BE2C (cell line): Measurements from ENCODE around the gene PCDH18.

ENCODE experiments used
- DNase-seq: peaks from one replicate; pipeline ENCODE4 v3.0.0-alpha.2; 2020
- H3K27me3 ChIP-seq: fragments of 250-450 bp; sonication (Bioruptor Pico); 2 replicates; pipeline ENCODE4 v1.5.1; 2020; ENCODE audit warnings: mild to moderate bottlenecking
- H3K36me3 ChIP-seq: fragments of 250-450 bp; sonication (Bioruptor Pico); 2 replicates; pipeline ENCODE4 v1.5.1; 2020; ENCODE audit warnings: mild to moderate bottlenecking
- H3K4me1 ChIP-seq: fragments of 250-450 bp; sonication (Bioruptor Pico); 2 replicates; pipeline ENCODE4 v1.5.1; 2020
- H3K4me3 ChIP-seq: 2 replicates; pipeline ENCODE4 v1.5.1; 2011; ENCODE audit warnings: low read depth, low read length
- H3K9me3 ChIP-seq: fragments of 250-450 bp; sonication (Bioruptor Pico); 2 replicates; pipeline ENCODE4 v1.5.1; 2020
- TF ChIP-seq, protein P1 (sequence below): IDR thresholded peaks from 2 replicates; pipeline ENCODE4 v1.5.1; 2012; ENCODE audit warnings: mild to moderate bottlenecking, low read depth, low read length

The PCDH18 gene

DNA sequence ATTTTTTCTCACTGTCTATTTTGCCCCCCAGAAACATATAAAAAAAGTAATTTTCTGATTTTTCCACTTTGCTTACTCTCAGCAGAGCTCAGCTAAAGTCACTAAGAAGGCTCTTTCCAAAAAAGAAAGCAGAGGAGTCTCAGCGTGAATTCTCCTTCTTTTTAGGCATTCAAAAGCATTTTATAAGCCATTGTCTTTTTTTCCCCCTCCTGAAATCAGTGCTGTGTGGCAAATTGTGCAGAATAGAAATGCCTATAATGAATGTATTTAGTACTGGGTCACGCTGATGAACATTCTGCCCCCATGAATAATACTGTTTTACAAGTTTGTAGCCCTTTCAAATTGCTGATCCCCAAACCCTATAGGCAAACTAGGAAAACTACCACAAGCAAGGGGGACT, 1.6 kb upstream of the PCDH18 start:
- no peaks in the 10 kb centered on the region for H3K9me3 ChIP-seq
- H3K4me1 ChIP-seq = 0 out of 2 replicates have a peak, but pooled peaks cover 3% of the 10 kb centered on the region
- no peak for DNase-seq
- no peaks in the 10 kb centered on the region for H3K27me3 ChIP-seq
- TF ChIP-seq, protein P1, sequence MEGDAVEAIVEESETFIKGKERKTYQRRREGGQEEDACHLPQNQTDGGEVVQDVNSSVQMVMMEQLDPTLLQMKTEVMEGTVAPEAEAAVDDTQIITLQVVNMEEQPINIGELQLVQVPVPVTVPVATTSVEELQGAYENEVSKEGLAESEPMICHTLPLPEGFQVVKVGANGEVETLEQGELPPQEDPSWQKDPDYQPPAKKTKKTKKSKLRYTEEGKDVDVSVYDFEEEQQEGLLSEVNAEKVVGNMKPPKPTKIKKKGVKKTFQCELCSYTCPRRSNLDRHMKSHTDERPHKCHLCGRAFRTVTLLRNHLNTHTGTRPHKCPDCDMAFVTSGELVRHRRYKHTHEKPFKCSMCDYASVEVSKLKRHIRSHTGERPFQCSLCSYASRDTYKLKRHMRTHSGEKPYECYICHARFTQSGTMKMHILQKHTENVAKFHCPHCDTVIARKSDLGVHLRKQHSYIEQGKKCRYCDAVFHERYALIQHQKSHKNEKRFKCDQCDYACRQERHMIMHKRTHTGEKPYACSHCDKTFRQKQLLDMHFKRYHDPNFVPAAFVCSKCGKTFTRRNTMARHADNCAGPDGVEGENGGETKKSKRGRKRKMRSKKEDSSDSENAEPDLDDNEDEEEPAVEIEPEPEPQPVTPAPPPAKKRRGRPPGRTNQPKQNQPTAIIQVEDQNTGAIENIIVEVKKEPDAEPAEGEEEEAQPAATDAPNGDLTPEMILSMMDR = no peak
- peaks cover 13% of the 10 kb centered on the region for H3K36me3 ChIP-seq
- no peak overlapping the region for H3K4me3 ChIP-seq

DNA sequence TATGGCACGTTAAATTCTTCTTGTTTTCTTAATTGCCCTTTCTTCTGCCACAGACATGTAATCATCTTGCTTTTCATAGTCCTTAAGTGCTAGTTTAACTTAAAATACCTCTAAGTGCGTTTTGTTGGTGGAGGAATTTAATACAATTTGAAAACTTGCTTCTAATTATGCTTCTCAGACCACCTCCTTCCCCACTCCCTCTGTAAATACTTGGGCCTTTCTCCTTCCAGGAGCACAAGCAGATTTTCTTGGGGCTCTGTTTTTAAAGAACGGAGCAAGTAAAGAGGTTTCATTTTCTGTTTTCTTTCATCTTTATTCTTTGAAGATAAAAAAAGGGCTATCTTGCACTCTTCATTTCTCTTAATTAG, 559 bp upstream of the PCDH18 start:
- Histone ChIP-seq H3K9me3 (no peaks in the 10 kb centered on the region), H3K4me3 (peak overlapping the region; percentile 91), H3K27me3 (no peaks in the 10 kb centered on the region), H3K4me1 (0 out of 2 replicates have a peak, but pooled peaks cover 3% of the 10 kb centered on the region), H3K36me3 (peaks cover 23% of the 10 kb centered on the region)
- TF ChIP-seq, protein P1 = no peak
- DNase-seq = no peak

DNA sequence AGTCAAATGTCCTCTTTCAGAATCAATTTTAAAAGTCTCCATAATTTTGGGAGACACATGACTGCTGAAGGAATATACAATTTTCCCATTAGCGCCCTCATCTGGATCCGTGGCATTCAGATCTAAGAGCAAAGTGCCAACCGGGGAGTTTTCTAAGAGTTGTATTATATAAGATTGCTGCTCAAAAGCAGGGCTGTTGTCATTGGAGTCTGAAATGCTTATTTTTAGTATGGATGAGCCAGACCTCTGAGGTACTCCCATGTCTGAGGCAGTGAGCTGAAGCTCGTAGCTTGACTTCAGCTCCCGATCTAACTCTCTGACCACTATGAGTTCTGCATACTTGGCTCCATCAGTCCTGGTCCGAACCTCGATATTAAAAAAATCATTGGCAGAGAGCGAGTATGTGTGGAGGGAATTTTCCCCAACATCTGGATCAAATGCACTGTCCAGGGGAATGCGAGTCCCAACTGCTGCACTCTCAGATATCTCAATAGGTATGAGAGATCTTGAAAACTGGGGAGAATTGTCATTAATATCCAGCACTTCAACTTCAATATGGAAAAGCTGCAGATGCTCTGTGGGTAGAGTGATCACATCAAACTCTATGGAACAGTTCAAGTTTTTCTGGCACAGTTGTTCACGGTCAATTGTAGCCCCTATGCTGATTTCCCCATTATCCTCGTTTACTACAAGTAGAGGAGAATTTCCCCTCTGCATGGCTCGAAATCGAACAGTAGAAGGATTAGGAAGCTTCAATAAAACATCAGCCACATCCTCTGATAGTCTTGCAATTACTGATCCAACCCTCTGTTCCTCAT, 917 bp downstream of the PCDH18 start:
- H3K27me3 ChIP-seq = no peaks in the 10 kb centered on the region
- TF ChIP-seq, protein P1 = peak; percentile 67
- DNase-seq = peak; percentile 37
- peak overlapping the region; percentile 91 for H3K4me3 ChIP-seq
- H3K9me3 ChIP-seq = no peaks in the 10 kb centered on the region
- peaks cover 35% of the 10 kb centered on the region for H3K36me3 ChIP-seq
- 0 out of 2 replicates have a peak, but pooled peaks cover 3% of the 10 kb centered on the region for H3K4me1 ChIP-seq

DNA sequence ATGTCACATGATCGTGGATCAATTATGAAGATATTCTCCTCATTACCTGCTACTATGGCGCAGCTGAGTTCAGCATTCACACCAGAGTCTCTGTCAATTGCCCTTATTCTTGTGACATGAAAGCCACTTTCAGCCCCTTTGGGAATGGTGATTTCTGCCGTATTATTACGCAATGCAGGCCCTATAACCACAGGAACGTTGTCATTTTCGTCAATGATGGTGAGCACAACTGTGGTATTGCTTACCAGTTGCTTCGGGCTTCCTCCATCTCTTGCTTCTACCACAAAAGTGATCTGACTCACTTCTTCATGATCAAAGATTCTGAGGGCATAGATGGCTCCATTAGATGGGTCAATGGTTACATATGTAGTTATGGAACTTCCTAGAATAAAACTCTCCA, 2.1 kb downstream of the PCDH18 start:
- TF ChIP-seq, protein P1 = no peak
- DNase-seq = no peak
- H3K4me3 ChIP-seq = peak overlapping the region; percentile 91
- no peaks in the 10 kb centered on the region for H3K9me3 ChIP-seq
- peaks cover 43% of the 10 kb centered on the region for H3K36me3 ChIP-seq
- H3K27me3 ChIP-seq = no peaks in the 10 kb centered on the region
- H3K4me1 ChIP-seq = 0 out of 2 replicates have a peak, but pooled peaks cover 3% of the 10 kb centered on the region

DNA sequence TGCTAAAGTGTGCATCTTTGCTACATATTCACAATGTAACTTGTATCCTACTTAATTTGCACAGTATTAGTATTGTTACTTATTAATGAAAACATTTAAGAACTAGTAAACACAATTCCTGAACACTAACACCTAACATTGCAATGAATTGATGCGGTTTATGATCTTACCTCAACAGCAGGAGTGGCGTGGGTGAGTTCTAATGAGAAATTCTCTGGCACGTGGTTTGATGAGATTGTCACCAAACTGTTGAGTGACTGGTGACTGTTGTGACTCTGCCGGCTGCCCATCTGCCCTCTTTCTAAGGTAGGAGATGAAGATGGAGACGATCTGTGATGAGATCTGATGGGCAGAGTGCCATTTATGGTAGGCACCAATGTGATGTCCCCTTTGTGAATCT, 2.9 kb downstream of the PCDH18 start:
- no peaks in the 10 kb centered on the region for H3K27me3 ChIP-seq
- peaks cover 47% of the 10 kb centered on the region for H3K36me3 ChIP-seq
- H3K4me3 ChIP-seq = peak overlapping the region; percentile 91
- TF ChIP-seq, protein P1 = no peak
- no peaks in the 10 kb centered on the region for H3K9me3 ChIP-seq
- 0 out of 2 replicates have a peak, but pooled peaks cover 3% of the 10 kb centered on the region for H3K4me1 ChIP-seq
- peak; percentile 9 for DNase-seq

DNA sequence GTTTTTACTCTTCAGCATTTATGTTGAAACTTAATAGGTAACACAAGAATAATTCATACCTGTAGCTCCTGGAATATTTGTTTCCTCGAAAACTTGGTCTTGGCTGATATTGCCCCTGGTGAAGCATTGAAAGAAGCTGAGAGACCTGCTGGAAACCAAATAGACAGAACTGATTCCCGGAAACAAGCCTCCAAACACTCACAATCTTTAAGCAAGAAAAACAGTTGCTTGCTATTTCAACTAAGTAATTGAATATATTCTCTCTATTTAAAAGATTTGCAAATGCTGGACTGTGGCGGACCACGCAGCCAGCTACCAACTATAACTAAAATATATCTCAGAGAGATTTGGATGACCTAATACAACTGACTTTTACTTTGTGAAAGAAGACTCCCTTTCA, 3.6 kb downstream of the PCDH18 start:
- Histone ChIP-seq H3K36me3 (peaks cover 47% of the 10 kb centered on the region), H3K4me1 (0 out of 2 replicates have a peak, but pooled peaks cover 3% of the 10 kb centered on the region), H3K27me3 (no peaks in the 10 kb centered on the region), H3K9me3 (no peaks in the 10 kb centered on the region), H3K4me3 (peak overlapping the region; percentile 91)
- TF ChIP-seq, protein P1 = no peak
- DNase-seq = no peak
